Epithelial cell of proximal tubule (primary cell): Measurements from ENCODE around the gene PALM2AKAP2. TPM values are rescaled to one million over a fixed set of nuclear protein-coding genes. Genes with fewer than 3 reads are reported as not detected.

Experiments used
- DNase-seq: peaks from one replicate; pipeline ENCODE4 v3.0.0-alpha.2; 2011; ENCODE audit warnings: low read depth
- H3K4me3 ChIP-seq: 2 replicates; pipeline ENCODE4 v1.5.1; 2011; ENCODE audit warnings: low read depth, mild to moderate bottlenecking, low read length
- CTCF ChIP-seq: conservative IDR thresholded peaks from 2 replicates; pipeline ENCODE4 v1.5.1; 2012; ENCODE audit warnings: low read depth, mild to moderate bottlenecking, low read length
- total RNA-seq: library from RNA; depleted of rRNA; stranded (reverse); fragments of >200 nt; gene quantifications from 2 replicates; pipeline ENCODE4 v1.2.3, GENCODE V29; 2015

Gene PALM2AKAP2
- total RNA-seq, 1 donor from 2014 or later: 2.8 TPM

- H3K4me3 ChIP-seq: no peak overlapping the region
- TF ChIP-seq CTCF: no peak
- DNase-seq: no peak
Measured at GRCh38 chr9:109771087-109771486, 8.9 kb upstream of the PALM2AKAP2 start.

DNA sequence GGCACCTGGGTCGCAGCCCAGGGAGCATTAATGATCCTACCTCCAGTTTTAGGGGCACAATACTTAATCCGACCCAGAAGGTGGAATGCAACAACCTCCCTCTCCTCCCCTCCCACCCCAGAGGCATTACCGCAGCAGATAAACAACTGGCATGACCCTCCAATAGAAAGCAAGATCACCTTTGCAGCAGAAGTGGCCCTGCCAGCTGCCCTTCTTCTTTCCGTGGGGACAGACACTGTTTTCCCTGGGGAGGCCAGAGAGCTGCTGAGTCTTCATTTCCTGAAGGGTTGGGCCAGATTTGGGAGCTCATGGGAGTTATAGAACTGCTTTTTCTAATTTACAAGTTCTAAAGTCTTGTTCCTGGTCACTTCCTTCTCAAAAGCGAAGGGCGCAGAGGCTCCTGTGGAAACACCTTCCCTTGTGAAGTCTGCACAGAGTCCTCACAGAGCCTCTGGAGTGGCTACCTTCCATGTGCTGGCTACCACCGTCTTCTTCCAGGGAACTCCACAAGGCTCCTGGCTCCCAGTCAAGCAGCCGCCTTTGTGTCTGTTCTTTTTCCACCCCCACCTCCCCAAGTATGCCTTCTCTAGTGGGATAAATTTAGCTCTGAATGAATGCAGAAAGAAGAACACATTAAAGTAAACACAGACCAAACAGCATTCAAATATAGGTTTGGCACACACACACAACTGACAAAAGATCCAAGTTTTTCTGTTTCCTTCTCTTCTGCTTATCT is 8.0 kb upstream of the PALM2AKAP2 start:
- no peak overlapping the region for H3K4me3 ChIP-seq
- DNase-seq: no peak
- TF ChIP-seq CTCF: no peak

DNA sequence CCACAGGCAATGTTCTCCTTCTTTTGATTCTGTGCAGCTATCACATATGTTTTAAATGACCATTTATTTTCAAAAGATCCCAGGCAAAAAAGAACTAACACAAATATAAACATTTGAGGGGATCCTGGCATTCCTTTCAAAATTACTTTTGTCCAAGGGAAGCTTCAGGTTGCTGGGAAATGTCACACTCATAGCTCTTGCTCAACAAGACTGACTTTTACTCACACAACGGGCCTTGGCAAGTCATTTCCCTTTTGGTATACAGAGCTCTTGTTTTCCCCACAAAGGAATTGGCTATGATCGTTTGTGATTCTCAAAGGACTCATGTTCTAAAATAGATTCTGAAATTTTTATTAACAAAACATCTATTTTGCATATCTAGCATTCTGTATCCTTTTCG is 4.5 kb upstream of the PALM2AKAP2 start:
- TF ChIP-seq CTCF: no peak
- no peak for DNase-seq
- no peak overlapping the region for H3K4me3 ChIP-seq

DNA sequence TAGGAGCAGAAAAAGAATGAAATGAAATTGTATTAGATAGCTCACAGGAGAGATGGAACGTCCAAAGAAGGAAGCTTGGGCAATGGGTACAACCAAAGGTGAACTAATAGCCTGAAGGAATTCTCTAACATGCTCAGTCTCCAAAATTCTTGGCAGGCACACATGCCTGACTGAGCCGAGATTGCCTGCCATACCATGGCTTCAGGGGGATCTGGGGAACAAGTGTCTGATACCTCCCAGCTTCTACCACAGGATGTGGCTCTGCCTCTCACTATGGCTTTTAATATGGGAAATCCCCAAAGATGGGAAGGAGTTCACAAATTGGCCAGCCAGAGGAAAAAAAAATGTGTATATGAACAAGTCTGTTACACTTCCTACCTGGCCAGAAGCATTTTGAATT is 3.6 kb upstream of the PALM2AKAP2 start:
- no peak for DNase-seq
- TF ChIP-seq CTCF: no peak
- no peak overlapping the region for H3K4me3 ChIP-seq

DNA sequence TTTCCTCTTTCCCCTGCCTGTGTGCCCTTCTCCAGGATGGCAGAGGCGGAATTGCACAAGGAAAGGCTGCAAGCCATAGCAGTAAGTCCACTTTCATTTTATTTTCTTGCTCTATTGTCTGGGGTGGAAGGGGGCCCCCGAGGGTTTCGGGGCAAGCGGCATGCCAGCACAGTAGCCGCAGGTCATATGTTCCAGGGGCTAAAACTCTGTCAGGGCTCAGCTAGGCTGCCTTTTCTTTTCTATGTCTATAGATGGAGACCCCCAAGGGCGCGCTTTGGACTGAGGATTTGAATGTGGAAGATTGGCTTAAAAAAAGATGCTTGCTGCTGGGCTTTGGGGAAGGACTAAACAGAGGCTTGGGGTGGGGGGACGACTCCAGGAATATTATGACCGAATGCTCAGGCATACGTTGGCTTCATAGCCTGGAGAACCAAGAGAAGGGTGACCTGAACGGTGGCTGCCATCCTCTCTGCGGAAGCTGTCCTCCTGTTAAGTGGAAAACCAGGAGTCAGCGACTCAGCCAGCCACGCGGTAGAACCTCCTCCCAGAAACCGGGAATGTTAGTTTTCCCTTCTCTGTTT is 545 bp downstream of the PALM2AKAP2 start:
- H3K4me3 ChIP-seq: peak overlapping the region; percentile 80
- TF ChIP-seq CTCF: no peak
- DNase-seq: no peak

DNA sequence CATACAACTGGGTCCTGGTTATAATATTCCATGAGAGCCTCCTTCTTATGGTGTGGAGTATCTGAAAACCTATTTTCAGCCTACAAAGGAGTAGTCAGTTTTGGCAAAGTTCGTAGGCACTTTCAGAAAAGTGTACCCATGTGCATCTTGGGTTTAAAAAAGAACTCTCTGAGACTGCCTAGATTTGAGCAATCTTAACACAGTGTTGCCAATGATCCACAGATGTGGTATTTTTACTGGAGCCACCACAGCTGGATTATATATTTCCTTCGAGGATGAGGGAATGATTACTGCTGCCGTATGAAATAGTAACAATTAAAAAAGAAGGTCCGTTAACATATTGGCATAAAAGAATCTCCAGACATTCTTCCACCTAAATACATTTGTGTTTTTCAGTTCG is 1.1 kb downstream of the PALM2AKAP2 start:
- DNase-seq: no peak

More for the DNA sequence above, 1.1 kb downstream of the PALM2AKAP2 start:
- peak overlapping the region; percentile 80 for H3K4me3 ChIP-seq
- no peak for TF ChIP-seq CTCF
